ENCODE data around the gene GEN1.

The GEN1 gene

GRCh38 chr2:17753803-17754663 is at the start of gene GEN1, which contains the start of gene SMC6:
TSS of gene GEN1 (plus strand) at chr2:17754138. CDS start at chr2:17759944, 5,806 bp downstream.
TSS of gene SMC6 (minus strand) at chr2:17753810. CDS start at chr2:17745946, 7,864 bp downstream.
- peak; percentile 91 for DNase-seq

GRCh38 chr2:17706845-17707244 is 47.1 kb upstream of the GEN1 start:
- DNase-seq, result no peak

- no peak for DNase-seq
Measured at GRCh38 chr2:17708501-17708900, 45.4 kb upstream of the GEN1 start.

GRCh38 chr2:17709897-17710296 is 44.0 kb upstream of the GEN1 start:
- DNase-seq, result no peak

- no peak for DNase-seq
Measured at GRCh38 chr2:17710547-17711248, 43.2 kb upstream of the GEN1 start.

- DNase-seq, result no peak
Measured at GRCh38 chr2:17713291-17713690, 40.6 kb upstream of the GEN1 start.

GRCh38 chr2:17717666-17718065 is 36.3 kb upstream of the GEN1 start:
- DNase-seq, result no peak

- DNase-seq, result no peak
Measured at GRCh38 chr2:17718689-17719088, 35.2 kb upstream of the GEN1 start.

GRCh38 chr2:17719562-17720371 is 34.2 kb upstream of the GEN1 start:
- no peak for DNase-seq

GRCh38 chr2:17728210-17728609 is 25.7 kb upstream of the GEN1 start:
- no peak for DNase-seq

- no peak for DNase-seq
Measured at GRCh38 chr2:17729880-17730279, 24.1 kb upstream of the GEN1 start.

GRCh38 chr2:17733599-17733998 is 20.3 kb upstream of the GEN1 start:
- no peak for DNase-seq

GRCh38 chr2:17735864-17736263 is 18.1 kb upstream of the GEN1 start:
- no peak for DNase-seq

- DNase-seq, result no peak
Measured at GRCh38 chr2:17736989-17737388, 16.9 kb upstream of the GEN1 start.

- DNase-seq, result no peak
Measured at GRCh38 chr2:17740203-17740602, 13.7 kb upstream of the GEN1 start.

GRCh38 chr2:17747684-17748452 is 6.1 kb upstream of the GEN1 start:
- no peak for DNase-seq

- no peak for DNase-seq
Measured at GRCh38 chr2:17748745-17749144, 5.2 kb upstream of the GEN1 start.

- no peak for DNase-seq
Measured at GRCh38 chr2:17749753-17750438, 4.0 kb upstream of the GEN1 start.

GRCh38 chr2:17752246-17752645 is 1.7 kb upstream of the GEN1 start:
- no peak for DNase-seq

GRCh38 chr2:17752892-17753802 is 791 bp upstream of the GEN1 start:
- peak; percentile 35 for DNase-seq
